H1 (cell line): Measurements from ENCODE around the gene INPP5K. TPM values are rescaled to one million over a fixed set of nuclear protein-coding genes. Genes with fewer than 3 reads are reported as not detected.

Experiments used
- CTCF ChIA-PET: fragments of 300-600 bp; sonication (Branson Sonifier 250); formaldehyde crosslinking; loops from one replicate; lab custom pipeline; 2021; ENCODE audit not compliant: partially characterized antibody; lab: Charles Lee
- POLR2A ChIA-PET: fragments of 300-600 bp; sonication (Branson Sonifier 250); formaldehyde crosslinking; loops from one replicate; lab custom pipeline; 2021; ENCODE audit warnings: inconsistent platforms; ENCODE audit not compliant: partially characterized antibody; lab: Charles Lee
- DNase-seq, 2 experiments: peaks; one replicate each; pipeline versions ENCODE4 v3.0.0 to v3.0.0-alpha.2; 2010 to 2022; ENCODE audit warnings: low spot score in 2 of 2, low read depth in 1 of 2, mixed read lengths in 1 of 2
- FAIRE-seq: peaks from 2 replicates; lab custom pipeline; 2011; peaks lifted over from hg19 to GRCh38; lab: Jason Lieb, UNC
- H2AFZ ChIP-seq: 2 replicates; pipeline ENCODE4 v1.8.1; 2012; ENCODE audit warnings: low read length, inconsistent platforms
- H2AK5ac ChIP-seq: 2 replicates; pipeline ENCODE4 v1.6.1; 2013; ENCODE audit warnings: low read depth, low read length
- H2BK120ac ChIP-seq: replicated peaks from 2 replicates; pipeline ENCODE3; 2013; ENCODE audit warnings: low read depth, low read length, inconsistent platforms
- H2BK12ac ChIP-seq: 2 replicates; pipeline ENCODE4 v1.6.1; 2013; ENCODE audit warnings: low read depth, low read length
- H2BK15ac ChIP-seq: 2 replicates; pipeline ENCODE4 v1.6.1; 2013; ENCODE audit warnings: low read length
- H2BK20ac ChIP-seq: 2 replicates; pipeline ENCODE4 v1.6.1; 2013; ENCODE audit warnings: low read length
- H2BK5ac ChIP-seq: 2 replicates; pipeline ENCODE4 v1.6.1; 2013; ENCODE audit warnings: low read depth, low read length
- H3K14ac ChIP-seq: 2 replicates; pipeline ENCODE4 v1.6.1; 2013; ENCODE audit warnings: inconsistent platforms; ENCODE audit not compliant: insufficient read length
- H3K18ac ChIP-seq: 2 replicates; pipeline ENCODE4 v1.6.1; 2013; ENCODE audit warnings: low read length; ENCODE audit errors: extremely low read depth
- H3K23ac ChIP-seq: 2 replicates; pipeline ENCODE4 v1.6.1; 2013; ENCODE audit warnings: inconsistent platforms; ENCODE audit not compliant: insufficient read length
- H3K23me2 ChIP-seq: 2 replicates; pipeline ENCODE4 v1.6.1; 2013; ENCODE audit warnings: low read depth, low read length
- H3K27ac ChIP-seq: 2 replicates; pipeline ENCODE4 v1.6.1; 2011; ENCODE audit warnings: low read depth, low read length, inconsistent platforms
- H3K27me3 ChIP-seq, 4 experiments: replicated peaks in 1 of 4; 1 replicate in 1 of 4; 2 replicates in 3 of 4; pipeline versions ENCODE4 v1.6.1 to v1.8.1; 2011 to 2013; ENCODE audit warnings: low read length in 3 of 4, mild to moderate bottlenecking in 3 of 4, inconsistent platforms in 2 of 4, mixed read lengths in 2 of 4, moderate library complexity in 1 of 4; ENCODE audit not compliant: control insufficient read depth in 3 of 4, insufficient read depth in 3 of 4; ENCODE audit errors: extremely low read depth in 1 of 4
- H3K36me3 ChIP-seq, 4 experiments: 2 replicates each; pipeline versions ENCODE4 v1.6.1 to v1.8.1; 2011 to 2013; ENCODE audit warnings: mild to moderate bottlenecking in 4 of 4, low read length in 3 of 4, moderate library complexity in 2 of 4, control low read depth in 1 of 4, inconsistent platforms in 1 of 4; ENCODE audit not compliant: insufficient read depth in 4 of 4, control insufficient read depth in 2 of 4
- H3K4ac ChIP-seq: replicated peaks from 2 replicates; pipeline ENCODE3; 2013; ENCODE audit warnings: low read length, low read depth, mixed read lengths, inconsistent platforms; ENCODE audit not compliant: insufficient read length
- H3K4me1 ChIP-seq, 4 experiments: replicated peaks in 1 of 4; 1 replicate in 1 of 4; 2 replicates in 3 of 4; pipeline versions ENCODE4 v1.6.1 to v1.8.1; 2011 to 2013; ENCODE audit warnings: low read length in 3 of 4, inconsistent platforms in 2 of 4, mixed read lengths in 1 of 4; ENCODE audit not compliant: insufficient read depth in 4 of 4, control insufficient read depth in 3 of 4
- H3K4me2 ChIP-seq, 2 experiments: 2 replicates each; pipeline versions ENCODE4 v1.6.1 to v1.8.1; 2011 to 2013; ENCODE audit warnings: low read depth in 2 of 2, low read length in 2 of 2, control low read depth in 1 of 2, inconsistent platforms in 1 of 2, mild to moderate bottlenecking in 1 of 2; ENCODE audit not compliant: insufficient read depth in 1 of 2
- H3K4me3 ChIP-seq, 4 experiments: fragments of 200-600, 300-600 bp in 1 of 4; sonication (generic), shearing (Covaris generic), sonication (Bioruptor Twin) in 1 of 4; 2 replicates each; pipeline versions ENCODE4 v1.5.1 to v1.8.1; 2011 to 2016; ENCODE audit warnings: low read length in 4 of 4, low read depth in 3 of 4, control low read depth in 2 of 4, inconsistent platforms in 2 of 4, mild to moderate bottlenecking in 2 of 4, mixed read lengths in 1 of 4, moderate library complexity in 1 of 4; ENCODE audit not compliant: insufficient read depth in 2 of 4; ENCODE audit errors: extremely low read depth in 1 of 4
- H3K56ac ChIP-seq: replicated peaks from 2 replicates; pipeline ENCODE3; 2013; ENCODE audit warnings: low read depth, mild to moderate bottlenecking, mixed read lengths, low read length, inconsistent platforms; ENCODE audit not compliant: insufficient read length
- H3K79me1 ChIP-seq: 2 replicates; pipeline ENCODE4 v1.6.1; 2013; ENCODE audit warnings: low read depth, low read length, control low read depth
- H3K79me2 ChIP-seq, 2 experiments: 2 replicates each; pipeline versions ENCODE4 v1.6.1 to v1.8.1; 2012 to 2013; ENCODE audit warnings: low read length in 2 of 2, mild to moderate bottlenecking in 2 of 2, inconsistent platforms in 1 of 2; ENCODE audit not compliant: insufficient read depth in 2 of 2, control insufficient read depth in 1 of 2
- H3K9ac ChIP-seq, 4 experiments: replicated peaks in 1 of 4; 1 replicate in 1 of 4; 2 replicates in 3 of 4; pipeline versions ENCODE4 v1.6.1 to v1.8.1; 2011 to 2013; ENCODE audit warnings: low read depth in 3 of 4, low read length in 3 of 4, control low read depth in 2 of 4, mild to moderate bottlenecking in 2 of 4, moderate library complexity in 2 of 4, inconsistent platforms in 1 of 4; ENCODE audit errors: extremely low read depth in 1 of 4
- H3K9me3 ChIP-seq, 2 experiments: 2 replicates each; pipeline versions ENCODE4 v1.6.1 to v1.8.1; 2012 to 2013; ENCODE audit warnings: mild to moderate bottlenecking in 2 of 2, moderate library complexity in 2 of 2, control low read depth in 1 of 2, inconsistent platforms in 1 of 2, low read depth in 1 of 2, low read length in 1 of 2, mixed read lengths in 1 of 2; ENCODE audit not compliant: insufficient read depth in 2 of 2
- H4K20me1 ChIP-seq, 2 experiments: replicated peaks in 1 of 2; 2 replicates each; pipeline versions ENCODE3 to v1.8.1; 2011 to 2013; ENCODE audit warnings: inconsistent platforms in 2 of 2, low read length in 2 of 2, mild to moderate bottlenecking in 1 of 2; ENCODE audit not compliant: insufficient read depth in 2 of 2, control insufficient read depth in 1 of 2
- H4K5ac ChIP-seq: 2 replicates; pipeline ENCODE4 v1.6.1; 2013; ENCODE audit warnings: low read length, low read depth, mixed read lengths, inconsistent platforms; ENCODE audit not compliant: insufficient read length
- H4K8ac ChIP-seq: 2 replicates; pipeline ENCODE4 v1.8.0; 2013; ENCODE audit warnings: mild to moderate bottlenecking, moderate library complexity, low read length, inconsistent platforms; ENCODE audit not compliant: insufficient read depth; ENCODE audit errors: extremely low read depth
- H4K91ac ChIP-seq: replicated peaks from 2 replicates; pipeline ENCODE3; 2013; ENCODE audit warnings: low read length, mixed read lengths, inconsistent platforms; ENCODE audit not compliant: insufficient read length
- BCL11A ChIP-seq, 2 experiments: IDR thresholded peaks; one replicate each; pipeline ENCODE4 v1.6.1; 2011; ENCODE audit warnings: low read depth in 2 of 2, low read length in 2 of 2, mild to moderate bottlenecking in 2 of 2
- BRCA1 ChIP-seq: IDR thresholded peaks from 2 replicates; pipeline ENCODE4 v1.6.1; 2012; ENCODE audit warnings: low read depth, low read length, improper control_type of control experiment
- CBX5 ChIP-seq: fragments of 300-800, 300-1000 bp; sonication (generic); IDR thresholded peaks from 2 replicates; pipeline ENCODE4 v1.7.1; 2016; ENCODE audit warnings: antibody characterized with exemption, low read length, low read depth
- FOSL1 ChIP-seq: IDR thresholded peaks from 2 replicates; pipeline ENCODE4 v1.6.1; 2011; ENCODE audit warnings: mild to moderate bottlenecking, low read depth, low read length, moderate library complexity; ENCODE audit not compliant: insufficient read depth
- GTF2F1 ChIP-seq: IDR thresholded peaks from 2 replicates; pipeline ENCODE4 v1.6.1; 2012; ENCODE audit warnings: low read depth, low read length, improper control_type of control experiment, borderline replicate concordance
- POLR2AphosphoS5 ChIP-seq: IDR thresholded peaks from 2 replicates; pipeline ENCODE4 v1.6.1; 2011; ENCODE audit warnings: low read depth, low read length
- RFX5 ChIP-seq: IDR thresholded peaks from 2 replicates; pipeline ENCODE4 v1.6.1; 2011; ENCODE audit warnings: low read depth, low read length, improper control_type of control experiment, borderline replicate concordance
- SAP30 ChIP-seq: fragments of 300-600 bp; sonication (generic); IDR thresholded peaks from 2 replicates; pipeline ENCODE4 v1.7.1; 2012; ENCODE audit warnings: low read length, moderate library complexity, mild to moderate bottlenecking, inconsistent platforms; ENCODE audit not compliant: insufficient read depth, insufficient replicate concordance
- ZNF274 ChIP-seq: IDR thresholded peaks from 2 replicates; pipeline ENCODE4 v1.7.0; 2012; ENCODE audit warnings: low read length, borderline replicate concordance; ENCODE audit errors: extremely low read depth
- WGBS, 2 experiments: shearing (Covaris generic) in 1 of 2; methylation state at CpG; one replicate each; pipeline versions ENCODE4 v1.1.6 to v1.1.7; 2013 to 2015; ENCODE audit warnings: low lambda C conversion rate in 2 of 2, mixed read lengths in 2 of 2, inconsistent platforms in 1 of 2, low coverage in 1 of 2, missing lambda C conversion rate in 1 of 2; ENCODE audit not compliant: insufficient replicate concordance in 2 of 2, insufficient coverage in 1 of 2, insufficient read length in 1 of 2; ENCODE audit errors: extremely low coverage in 1 of 2, missing lambda C conversion rate in 1 of 2; 5-methylcytosine and 5-hydroxymethylcytosine counted together
- polyA plus RNA-seq, 7 experiments: library from polyadenylated mRNA; depleted of rRNA in 3 of 7; stranded (reverse) in 5 of 7; unstranded in 2 of 7; fragments of >200 nt in 5 of 7; fragments of 200-250 nt in 2 of 7; gene quantifications; 1 replicate in 5 of 7; 2 replicates in 1 of 7; 4 replicates in 1 of 7; pipeline versions ENCODE4 v1.2.1 to v1.2.3, GENCODE V29; 2011 to 2013; ENCODE audit warnings: missing spikeins in 2 of 7, mixed read lengths in 2 of 7
- total RNA-seq: library from RNA; stranded (reverse); fragmentation: NEBNext Ultra II Directional; extraction: Animal tissue kit (Norgen Biotek cat#: 25700); gene quantifications from 2 replicates; pipeline ENCODE4 v1.2.1, GENCODE V29; 2021
- TF ChIP-seq, protein P1 (sequence below), 3 experiments: IDR thresholded peaks; 1 replicate in 2 of 3; 2 replicates in 1 of 3; pipeline versions ENCODE4 v1.5.1 to v1.6.1; 2011; ENCODE audit warnings: low read length in 3 of 3, mild to moderate bottlenecking in 3 of 3, inconsistent platforms in 2 of 3, low read depth in 1 of 3, moderate library complexity in 1 of 3; ENCODE audit not compliant: insufficient read depth in 1 of 3; ENCODE audit errors: control extremely low read depth in 1 of 3

The INPP5K gene
- total and polyA plus RNA-seq, 2 of the 8 experiments (the other 6 are each of a cell fraction or from before 2014, with no cell fraction given) = 21.0 to 24.1 TPM

DNA sequence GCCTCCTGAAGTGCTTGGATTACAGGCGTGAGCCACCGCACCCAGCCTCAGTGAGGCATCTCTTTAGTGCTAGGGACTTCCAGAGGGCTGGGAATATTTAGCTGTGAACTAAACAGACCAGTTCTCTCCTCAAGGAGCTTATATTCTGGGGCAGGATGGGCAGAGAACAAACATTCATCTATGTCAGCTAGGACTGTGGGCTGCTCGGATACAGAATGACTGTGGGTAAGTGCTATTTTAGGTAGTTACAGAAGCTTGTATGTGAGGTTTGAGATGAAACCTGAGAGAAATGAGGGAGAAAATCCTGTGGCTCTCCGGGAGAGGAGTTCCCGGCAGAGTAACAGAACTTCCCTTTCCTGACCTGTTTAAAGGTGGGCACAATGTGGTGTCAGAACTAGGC is 6.2 kb upstream of the INPP5K start:
- 93% methylated on average over 5 of the region's 5 CpGs; no CpG with 5 or more reads in 1 of the 2 experiments for WGBS, 2 experiments
- Histone ChIP-seq H2BK12ac (no peak overlapping the region), H2BK15ac (no peak overlapping the region), H3K14ac (no peak overlapping the region), H2BK120ac (no peak overlapping the region), H3K4me1 (no peaks in the 10 kb centered on the region; a peak in 1 of 7 replicates), H3K23ac (no peak overlapping the region), H2AFZ (no peak overlapping the region), H2BK5ac (no peak overlapping the region), H3K27me3 (no peaks in the 10 kb centered on the region), H4K20me1 (peaks cover 2 to 3% of the 10 kb centered on the region in 2 experiments), H3K9ac (no peak overlapping the region), H2AK5ac (no peak overlapping the region), H3K23me2 (no peaks in the 10 kb centered on the region), H3K56ac (no peak overlapping the region), H3K36me3 (peaks cover 0 to 19% (median 2%) of the 10 kb centered on the region in 4 experiments; a peak in 4 of 8 replicates), H3K79me2 (no peaks in the 10 kb centered on the region), H3K4ac (no peak overlapping the region), H3K79me1 (0 out of 2 replicates have a peak, but pooled peaks cover 5% of the 10 kb centered on the region), H4K91ac (no peak overlapping the region), H3K27ac (no peak overlapping the region), H4K8ac (no peak overlapping the region), H3K4me2 (no peak overlapping the region), H2BK20ac (no peak overlapping the region)
- FAIRE-seq = no peak
- ChIA-PET CTCF (interaction anchor here (1.5 to 3.2 kb wide), 2 partner anchors 11 to 147 kb away, joined by 4 to 17 read pairs; no protein-coding TSS in a partner anchor), POLR2A (interaction anchor here (0.6 to 4.4 kb wide), 3 partner anchors 9 to 288 kb away, joined by 3 to 22 read pairs (median 3); no protein-coding TSS in a partner anchor)
- no peak for DNase-seq
- no peak for TF ChIP-seq FOSL1
- TF ChIP-seq BCL11A (IDR thresholded peaks at IDR 0.05; ENCODE audit: low read depth in 2 of 2, low read length in 2 of 2) = no peak
- TF ChIP-seq CBX5 = no peak
- no peak for TF ChIP-seq GTF2F1
- TF ChIP-seq ZNF274 = no peak
- TF ChIP-seq, protein P1, sequence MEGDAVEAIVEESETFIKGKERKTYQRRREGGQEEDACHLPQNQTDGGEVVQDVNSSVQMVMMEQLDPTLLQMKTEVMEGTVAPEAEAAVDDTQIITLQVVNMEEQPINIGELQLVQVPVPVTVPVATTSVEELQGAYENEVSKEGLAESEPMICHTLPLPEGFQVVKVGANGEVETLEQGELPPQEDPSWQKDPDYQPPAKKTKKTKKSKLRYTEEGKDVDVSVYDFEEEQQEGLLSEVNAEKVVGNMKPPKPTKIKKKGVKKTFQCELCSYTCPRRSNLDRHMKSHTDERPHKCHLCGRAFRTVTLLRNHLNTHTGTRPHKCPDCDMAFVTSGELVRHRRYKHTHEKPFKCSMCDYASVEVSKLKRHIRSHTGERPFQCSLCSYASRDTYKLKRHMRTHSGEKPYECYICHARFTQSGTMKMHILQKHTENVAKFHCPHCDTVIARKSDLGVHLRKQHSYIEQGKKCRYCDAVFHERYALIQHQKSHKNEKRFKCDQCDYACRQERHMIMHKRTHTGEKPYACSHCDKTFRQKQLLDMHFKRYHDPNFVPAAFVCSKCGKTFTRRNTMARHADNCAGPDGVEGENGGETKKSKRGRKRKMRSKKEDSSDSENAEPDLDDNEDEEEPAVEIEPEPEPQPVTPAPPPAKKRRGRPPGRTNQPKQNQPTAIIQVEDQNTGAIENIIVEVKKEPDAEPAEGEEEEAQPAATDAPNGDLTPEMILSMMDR (IDR thresholded peaks at IDR 0.05; ENCODE audit: control extremely low read depth in 1 of 3, insufficient read depth in 1 of 3, low read depth in 1 of 3, low read length in 3 of 3) = no peak
- no peak for TF ChIP-seq BRCA1
- no peak for TF ChIP-seq SAP30
- no peak for TF ChIP-seq POLR2AphosphoS5
- TF ChIP-seq RFX5 = no peak
- TF ChIP-seq, all 59 proteins: peak for 0
- H4K5ac ChIP-seq = no peak overlapping the region
- no peaks in the 10 kb centered on the region for H3K9me3 ChIP-seq
- no peak overlapping the region for H3K4me3 ChIP-seq
- no peak overlapping the region for H3K18ac ChIP-seq
